ENCODE data around the gene SCD. TPM values are rescaled to one million over a fixed set of nuclear protein-coding genes. Genes with fewer than 3 reads are reported as not detected.
"Not testable (repeated sequence)": the region's sequence is repeated elsewhere in the genome, so short reads cannot be mapped to it uniquely, and the experiment has no call there.

Gene SCD
- total RNA-seq, 1 donor from 2014 or later, result 97.0 TPM

- DNase-seq (ENCODE audit: low spot score), result no peak
Observed at GRCh38 chr10:100362570-100363496, 15.8 kb downstream of the SCD start.

- DNase-seq (ENCODE audit: low spot score), result no peak
Observed at GRCh38 chr10:100364175-100364574, 17.1 kb downstream of the SCD start.

- peak; percentile 94 for DNase-seq (ENCODE audit: low spot score)
Observed at GRCh38 chr10:100364735-100365391, 17.8 kb downstream of the SCD start.

GRCh38 chr10:100368721-100369120 lies 21.7 kb downstream of the SCD start:
- no peak for DNase-seq (ENCODE audit: low spot score)

GRCh38 chr10:100370714-100371481 lies 23.9 kb downstream of the SCD start:
- DNase-seq (ENCODE audit: low spot score), result peak; percentile 77

- no peak for DNase-seq (ENCODE audit: low spot score)
Observed at GRCh38 chr10:100371482-100372027, 24.5 kb downstream of the SCD start.

- no peak for DNase-seq (ENCODE audit: low spot score)
Observed at GRCh38 chr10:100372415-100373297, 25.6 kb downstream of the SCD start.

GRCh38 chr10:100373298-100374199 lies 26.5 kb downstream of the SCD start:
- DNase-seq (ENCODE audit: low spot score), result peak; percentile 98

- DNase-seq (ENCODE audit: low spot score), result no peak
Observed at GRCh38 chr10:100374200-100374655, 27.2 kb downstream of the SCD start.

- not testable (repeated sequence) for DNase-seq (ENCODE audit: low spot score)
Observed at GRCh38 chr10:100374677-100375353, 27.8 kb downstream of the SCD start.

- DNase-seq (ENCODE audit: low spot score), result not testable (repeated sequence)
Observed at GRCh38 chr10:100376656-100377055, 29.6 kb downstream of the SCD start.

- DNase-seq (ENCODE audit: low spot score), result no peak
Observed at GRCh38 chr10:100377830-100378229, 30.8 kb downstream of the SCD start.

GRCh38 chr10:100380400-100380799 lies 33.4 kb downstream of the SCD start:
- DNase-seq (ENCODE audit: low spot score), result no peak

GRCh38 chr10:100382553-100382952 lies 35.5 kb downstream of the SCD start:
- DNase-seq (ENCODE audit: low spot score), result no peak

- no peak for DNase-seq (ENCODE audit: low spot score)
Observed at GRCh38 chr10:100383251-100383650, 36.2 kb downstream of the SCD start.

GRCh38 chr10:100391163-100392002 lies 44.4 kb downstream of the SCD start:
- no peak for DNase-seq (ENCODE audit: low spot score)

- DNase-seq (ENCODE audit: low spot score), result no peak
Observed at GRCh38 chr10:100392686-100393003, 45.6 kb downstream of the SCD start.

GRCh38 chr10:100395626-100396025 lies 48.6 kb downstream of the SCD start:
- no peak for DNase-seq (ENCODE audit: low spot score)

Data from mucosa of gallbladder (tissue), 1 donor.